ENCODE results near the gene PSG5.

DNA sequence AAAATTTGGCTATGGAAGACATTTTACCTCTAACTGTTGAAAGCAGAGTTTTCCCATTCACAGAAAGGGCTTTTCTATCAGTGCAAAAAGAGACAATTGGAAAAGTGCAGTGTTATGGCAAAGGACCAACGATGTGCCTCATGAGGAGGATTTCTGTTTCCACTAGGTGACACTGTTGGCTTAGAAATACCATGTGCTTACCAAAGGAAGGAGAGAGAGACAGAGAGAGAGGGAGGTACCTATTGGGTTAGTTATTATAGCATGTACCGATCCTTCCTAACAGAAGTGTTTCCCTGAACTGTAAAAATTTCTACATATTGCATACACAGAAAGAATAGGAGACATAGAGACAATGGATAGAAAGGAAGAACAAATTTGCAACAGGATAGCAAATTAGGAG, 43.0 kb upstream of the PSG5 start:
- TF ChIP-seq, protein P1, sequence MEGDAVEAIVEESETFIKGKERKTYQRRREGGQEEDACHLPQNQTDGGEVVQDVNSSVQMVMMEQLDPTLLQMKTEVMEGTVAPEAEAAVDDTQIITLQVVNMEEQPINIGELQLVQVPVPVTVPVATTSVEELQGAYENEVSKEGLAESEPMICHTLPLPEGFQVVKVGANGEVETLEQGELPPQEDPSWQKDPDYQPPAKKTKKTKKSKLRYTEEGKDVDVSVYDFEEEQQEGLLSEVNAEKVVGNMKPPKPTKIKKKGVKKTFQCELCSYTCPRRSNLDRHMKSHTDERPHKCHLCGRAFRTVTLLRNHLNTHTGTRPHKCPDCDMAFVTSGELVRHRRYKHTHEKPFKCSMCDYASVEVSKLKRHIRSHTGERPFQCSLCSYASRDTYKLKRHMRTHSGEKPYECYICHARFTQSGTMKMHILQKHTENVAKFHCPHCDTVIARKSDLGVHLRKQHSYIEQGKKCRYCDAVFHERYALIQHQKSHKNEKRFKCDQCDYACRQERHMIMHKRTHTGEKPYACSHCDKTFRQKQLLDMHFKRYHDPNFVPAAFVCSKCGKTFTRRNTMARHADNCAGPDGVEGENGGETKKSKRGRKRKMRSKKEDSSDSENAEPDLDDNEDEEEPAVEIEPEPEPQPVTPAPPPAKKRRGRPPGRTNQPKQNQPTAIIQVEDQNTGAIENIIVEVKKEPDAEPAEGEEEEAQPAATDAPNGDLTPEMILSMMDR (conservative IDR thresholded peaks at IDR 0.05; ENCODE audit: low read depth, low read length), result no peak
- no peak for TF ChIP-seq EZH2 (IDR thresholded peaks at IDR 0.05; ENCODE audit: borderline replicate concordance, low read depth, low read length, poor library complexity, severe bottlenecking)
